ENCODE results near the gene SALL2. TPM values are rescaled to one million over a fixed set of nuclear protein-coding genes. Genes with fewer than 3 reads are reported as not detected.

Gene SALL2
- total RNA-seq, 1 experiment from 2014 or later, result 287 TPM

DNA sequence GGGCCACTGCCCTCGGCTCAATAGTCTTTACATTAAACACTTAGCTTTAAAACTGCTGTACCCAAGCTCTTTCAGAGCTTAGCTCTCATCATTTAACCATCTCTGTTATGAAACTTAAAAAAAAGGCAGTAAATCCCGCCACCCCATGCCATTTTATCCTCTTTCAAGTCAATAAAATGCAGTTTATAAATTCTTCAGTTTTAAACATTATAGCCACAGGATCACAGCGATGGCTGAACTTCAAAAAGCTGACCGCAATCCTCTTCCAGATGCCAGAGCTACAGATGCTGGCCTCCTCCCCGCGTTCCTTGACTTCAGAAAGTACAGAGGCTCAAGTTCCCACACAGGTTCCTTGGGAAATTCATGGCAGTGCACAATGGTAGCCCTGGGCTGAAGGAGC is 49.5 kb upstream of the SALL2 start:
- Mint-ChIP-seq H3K27ac (no peak overlapping the region), H3K4me3 (no peak overlapping the region), H3K9me3 (peaks cover 7 to 8% of the 10 kb centered on the region in 2 experiments), H3K36me3 (ENCODE audit: insufficient read depth in 1 of 3, low read depth in 3 of 3) (peaks cover 0 to 7% (median 4%) of the 10 kb centered on the region in 3 experiments; a peak in 3 of 7 replicates), H3K27me3 (ENCODE audit: low read depth) (no peaks in the 10 kb centered on the region), H3K4me1 (0 out of 4 replicates have a peak, but pooled peaks cover 0 to 4% of the 10 kb centered on the region in 2 experiments)
- H4K20me1 ChIP-seq (ENCODE audit: control insufficient read depth, insufficient read depth, insufficient read length), result no peaks in the 10 kb centered on the region
- WGBS (ENCODE audit: extremely low coverage, insufficient read length, low lambda C conversion rate), result no CpG with 5 or more reads among the region's 6 CpGs
- no peak overlapping the region for H2BK12ac ChIP-seq (ENCODE audit: insufficient read length, low read depth, low read length)
- H4K5ac ChIP-seq (ENCODE audit: insufficient read length, low read depth, low read length), result no peak overlapping the region
- no peak overlapping the region for H4K8ac ChIP-seq (replicated peaks; ENCODE audit: insufficient read length, low read depth, low read length)
- H3K56ac ChIP-seq (ENCODE audit: insufficient read length, low read depth, low read length), result no peak overlapping the region
- TF ChIP-seq, protein P1, sequence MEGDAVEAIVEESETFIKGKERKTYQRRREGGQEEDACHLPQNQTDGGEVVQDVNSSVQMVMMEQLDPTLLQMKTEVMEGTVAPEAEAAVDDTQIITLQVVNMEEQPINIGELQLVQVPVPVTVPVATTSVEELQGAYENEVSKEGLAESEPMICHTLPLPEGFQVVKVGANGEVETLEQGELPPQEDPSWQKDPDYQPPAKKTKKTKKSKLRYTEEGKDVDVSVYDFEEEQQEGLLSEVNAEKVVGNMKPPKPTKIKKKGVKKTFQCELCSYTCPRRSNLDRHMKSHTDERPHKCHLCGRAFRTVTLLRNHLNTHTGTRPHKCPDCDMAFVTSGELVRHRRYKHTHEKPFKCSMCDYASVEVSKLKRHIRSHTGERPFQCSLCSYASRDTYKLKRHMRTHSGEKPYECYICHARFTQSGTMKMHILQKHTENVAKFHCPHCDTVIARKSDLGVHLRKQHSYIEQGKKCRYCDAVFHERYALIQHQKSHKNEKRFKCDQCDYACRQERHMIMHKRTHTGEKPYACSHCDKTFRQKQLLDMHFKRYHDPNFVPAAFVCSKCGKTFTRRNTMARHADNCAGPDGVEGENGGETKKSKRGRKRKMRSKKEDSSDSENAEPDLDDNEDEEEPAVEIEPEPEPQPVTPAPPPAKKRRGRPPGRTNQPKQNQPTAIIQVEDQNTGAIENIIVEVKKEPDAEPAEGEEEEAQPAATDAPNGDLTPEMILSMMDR (conservative IDR thresholded peaks at IDR 0.05), result no peak
- no peak overlapping the region for H3K4me2 ChIP-seq (ENCODE audit: insufficient read depth, insufficient read length, low read length)
- H3K79me2 ChIP-seq (ENCODE audit: insufficient read depth, low read length), result no peaks in the 10 kb centered on the region
- H3K23me2 ChIP-seq (ENCODE audit: insufficient read length, low read depth, low read length, poor library complexity, severe bottlenecking), result no peaks in the 10 kb centered on the region
- H2BK5ac ChIP-seq (ENCODE audit: insufficient read length, low read length), result no peak overlapping the region
- H2AK5ac ChIP-seq (ENCODE audit: insufficient read length, low read length), result no peak overlapping the region
- no peak overlapping the region for H3K14ac ChIP-seq (ENCODE audit: insufficient read depth, low read length)
- no peak overlapping the region for H3K27ac ChIP-seq (ENCODE audit: insufficient read length, low read depth, low read length)
- no peak overlapping the region for H2AFZ ChIP-seq (ENCODE audit: low read length)
- H2BK15ac ChIP-seq (ENCODE audit: low read depth, low read length), result no peak overlapping the region
- no peak overlapping the region for H3K23ac ChIP-seq (ENCODE audit: insufficient read length, low read depth, low read length)
- no peak overlapping the region for H2BK20ac ChIP-seq (ENCODE audit: low read depth, low read length, poor library complexity, severe bottlenecking)
- no peaks in the 10 kb centered on the region for H3K4me1 ChIP-seq (ENCODE audit: insufficient read depth, low read length)
- no peak overlapping the region for H2BK120ac ChIP-seq (ENCODE audit: low read depth, low read length, poor library complexity, severe bottlenecking)
- H3K4ac ChIP-seq (ENCODE audit: low read depth, low read length), result no peak overlapping the region
- no peaks in the 10 kb centered on the region for H3K27me3 ChIP-seq (ENCODE audit: insufficient read depth, low read length)
- DNase-seq, result no peak
- no peak overlapping the region for H3K9ac ChIP-seq (ENCODE audit: extremely low read depth, insufficient read length, low read length)
- no peaks in the 10 kb centered on the region for H3K79me1 ChIP-seq (ENCODE audit: insufficient read depth, low read depth, low read length, poor library complexity, severe bottlenecking)
- H3T11ph ChIP-seq (ENCODE audit: low read length), result no peak overlapping the region
- no peak overlapping the region for H3K18ac ChIP-seq (ENCODE audit: insufficient read length, low read depth, low read length)
- H3K9me3 ChIP-seq (ENCODE audit: control insufficient read depth, low read depth, low read length), result no peaks in the 10 kb centered on the region
- no peak overlapping the region for H4K91ac ChIP-seq (ENCODE audit: insufficient read length, low read depth, low read length)

All from H9 (cell line).